ENCODE results near the gene ZNF777.
"Not testable (repeated sequence)": the region's sequence is repeated elsewhere in the genome, so short reads cannot be mapped to it uniquely, and the experiment has no call there.

The ZNF777 gene

GRCh38 chr7:149414171-149414570, 46.7 kb downstream of the ZNF777 start:
- DNase-seq (ENCODE audit: low spot score): no peak

DNA sequence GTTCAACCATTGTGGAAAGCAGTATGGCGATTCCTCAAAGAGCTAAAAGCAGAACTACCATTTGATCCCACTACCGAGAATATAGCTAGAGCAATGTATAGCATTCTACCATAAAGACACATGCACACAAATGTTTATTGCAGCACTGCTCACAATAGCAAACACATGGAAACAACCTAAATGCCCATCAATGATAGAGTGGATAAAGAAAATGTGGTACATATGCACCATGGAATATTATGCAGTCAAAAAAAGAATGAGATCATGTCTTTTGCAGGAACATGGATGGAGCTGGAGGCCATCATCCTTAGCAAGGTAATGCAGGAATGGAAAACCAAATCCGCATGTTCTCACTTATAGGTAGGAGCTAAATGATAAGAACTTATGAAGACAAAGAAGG, 47.8 kb downstream of the ZNF777 start:
- not testable (repeated sequence) for DNase-seq (ENCODE audit: low spot score)

DNA sequence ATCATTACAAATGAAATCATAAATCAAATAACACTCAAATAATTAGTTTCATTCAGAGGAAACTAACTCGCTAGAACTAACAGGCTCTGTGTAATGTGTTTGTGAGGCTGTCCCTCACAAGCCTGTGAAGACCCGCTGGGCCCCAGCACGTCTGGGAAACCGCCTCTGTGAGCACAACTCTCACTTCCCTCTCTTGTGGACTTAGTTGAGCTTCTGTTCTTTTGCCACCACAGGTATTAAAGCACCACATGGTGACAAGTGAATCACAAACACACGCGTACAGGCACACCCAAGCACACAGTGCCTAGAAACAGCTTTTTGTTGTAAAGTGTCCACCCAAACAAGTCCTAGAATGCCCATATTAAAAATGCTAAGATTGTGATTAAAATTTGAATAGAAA, 51.0 kb downstream of the ZNF777 start:
- DNase-seq (ENCODE audit: low spot score): no peak

- no peak for DNase-seq (ENCODE audit: low spot score)
These were observed 56.0 kb downstream of the ZNF777 start for GRCh38 chr7:149404825-149405224.

- no peak for DNase-seq (ENCODE audit: low spot score)
These were observed 56.5 kb downstream of the ZNF777 start for GRCh38 chr7:149404396-149404795.

- no peak for DNase-seq (ENCODE audit: low spot score)
These were observed 62.6 kb downstream of the ZNF777 start for GRCh38 chr7:149398195-149398820.

- DNase-seq (ENCODE audit: low spot score): no peak
These were observed 63.3 kb downstream of the ZNF777 start for GRCh38 chr7:149397470-149398043.

- not testable (repeated sequence) for DNase-seq (ENCODE audit: low spot score)
These were observed 72.1 kb downstream of the ZNF777 start for GRCh38 chr7:149388550-149389335.

DNA sequence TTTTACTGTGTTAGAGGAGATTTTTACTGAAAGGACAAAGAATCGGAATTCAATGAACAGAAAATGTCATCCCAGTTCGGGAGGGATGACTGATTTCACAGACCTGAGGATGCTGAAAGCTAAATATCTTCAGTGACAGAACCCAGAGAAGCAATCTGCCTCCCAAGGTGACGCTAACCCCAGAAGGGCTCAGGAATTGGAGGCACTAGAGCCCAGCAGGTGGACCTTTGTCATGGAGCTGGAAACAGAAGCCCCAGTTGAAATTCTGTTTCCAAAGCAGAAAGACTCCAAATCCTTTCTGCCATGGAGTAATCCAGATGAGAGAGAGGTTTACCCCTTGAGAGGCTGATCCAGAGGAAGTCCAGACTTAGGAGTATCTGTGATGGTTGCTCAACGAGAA, 74.3 kb downstream of the ZNF777 start:
- DNase-seq (ENCODE audit: low spot score): not testable (repeated sequence)

GRCh38 chr7:149385195-149385950, 75.5 kb downstream of the ZNF777 start:
- no peak for DNase-seq (ENCODE audit: low spot score)

Data from LoVo (cell line).